Stimulated activated CD8-positive, alpha-beta memory T cell treated with anti-CD3 and anti-CD28 coated beads, Interleukin-7, amount 100 ng/mL, for 48 hours (primary cell): ENCODE data around the gene KLHDC7B.

Experiments
- DNase-seq, 2 donors: peaks; one replicate each; pipeline ENCODE4 v3.0.0-alpha.2; 2020; ENCODE audit warnings: low read depth in 1 of 2; ENCODE audit errors: extremely low read depth in 1 of 2

KLHDC7B gene

GRCh38 chr22:50547263-50547985 is 1.7 kb downstream of the KLHDC7B start:
- no peak for DNase-seq

GRCh38 chr22:50548040-50548920 is 2.6 kb downstream of the KLHDC7B start:
- DNase-seq: no peak

GRCh38 chr22:50548921-50549790 is 3.5 kb downstream of the KLHDC7B start:
- DNase-seq: no peak

GRCh38 chr22:50550395-50550794 is 4.7 kb downstream of the KLHDC7B start:
- DNase-seq: no peak

- no peak for DNase-seq
Measured at GRCh38 chr22:50551160-50551752, 5.6 kb downstream of the KLHDC7B start.

- no peak for DNase-seq
Measured at GRCh38 chr22:50553310-50553709, 7.6 kb downstream of the KLHDC7B start.

- DNase-seq: no peak
Measured at GRCh38 chr22:50556703-50557102, 11.0 kb downstream of the KLHDC7B start.

GRCh38 chr22:50560034-50560433 is 14.3 kb downstream of the KLHDC7B start:
- no peak for DNase-seq

GRCh38 chr22:50561401-50562358 is 16.0 kb downstream of the KLHDC7B start:
- DNase-seq: no peak

- peak; percentile 95 to 96 for DNase-seq
Measured at GRCh38 chr22:50562523-50563412, 17.1 kb downstream of the KLHDC7B start, which contains the start of gene SYCE3. Gene SYCE3 (minus strand): TSS chr22:50562919. CDS start chr22:50556405, 6,514 bp downstream.

GRCh38 chr22:50563413-50564160 is 17.9 kb downstream of the KLHDC7B start:
- no peak for DNase-seq

- no peak for DNase-seq
Measured at GRCh38 chr22:50564289-50564688, 18.6 kb downstream of the KLHDC7B start.

- no peak for DNase-seq
Measured at GRCh38 chr22:50567721-50568252, 22.1 kb downstream of the KLHDC7B start.

GRCh38 chr22:50568626-50569025 is 22.9 kb downstream of the KLHDC7B start:
- no peak for DNase-seq

GRCh38 chr22:50569041-50569459 is 23.4 kb downstream of the KLHDC7B start:
- DNase-seq: no peak

GRCh38 chr22:50569896-50570535 is 24.3 kb downstream of the KLHDC7B start:
- DNase-seq: no peak

GRCh38 chr22:50570861-50571260 is 25.2 kb downstream of the KLHDC7B start:
- DNase-seq: no peak
